ENCODE data around the gene ABHD17C.

ABHD17C gene

GRCh38 chr15:80669663-80670273 is 25.3 kb upstream of the ABHD17C start:
- Histone ChIP-seq H3K36me3 (ENCODE audit: control insufficient read depth, low read depth, low read length) (no peaks in the 10 kb centered on the region), H3K27ac (ENCODE audit: low read length) (no peak overlapping the region), H3K9me3 (ENCODE audit: control insufficient read depth, low read depth, low read length) (no peaks in the 10 kb centered on the region), H3K4me3 (ENCODE audit: low read length) (no peak overlapping the region), H3K9ac (ENCODE audit: low read length) (no peak overlapping the region), H3K27me3 (ENCODE audit: control insufficient read depth, insufficient read depth, low read length) (no peaks in the 10 kb centered on the region), H3K4me1 (ENCODE audit: control insufficient read depth, low read depth, low read length) (peaks cover 9% of the 10 kb centered on the region)

- H3K36me3 ChIP-seq (ENCODE audit: control insufficient read depth, low read depth, low read length): no peaks in the 10 kb centered on the region
- peaks cover 9% of the 10 kb centered on the region for H3K4me1 ChIP-seq (ENCODE audit: control insufficient read depth, low read depth, low read length)
- no peaks in the 10 kb centered on the region for H3K9me3 ChIP-seq (ENCODE audit: control insufficient read depth, low read depth, low read length)
- no peaks in the 10 kb centered on the region for H3K27me3 ChIP-seq (ENCODE audit: control insufficient read depth, insufficient read depth, low read length)
- no peak overlapping the region for H3K27ac ChIP-seq (ENCODE audit: low read length)
- no peak overlapping the region for H3K4me3 ChIP-seq (ENCODE audit: low read length)
- no peak overlapping the region for H3K9ac ChIP-seq (ENCODE audit: low read length)
Measured at GRCh38 chr15:80673561-80674244, 21.4 kb upstream of the ABHD17C start.

- peaks cover 10% of the 10 kb centered on the region for H3K4me1 ChIP-seq (ENCODE audit: control insufficient read depth, low read depth, low read length)
- no peaks in the 10 kb centered on the region for H3K27me3 ChIP-seq (ENCODE audit: control insufficient read depth, insufficient read depth, low read length)
- no peak overlapping the region for H3K9ac ChIP-seq (ENCODE audit: low read length)
- H3K27ac ChIP-seq (ENCODE audit: low read length): no peak overlapping the region
- no peaks in the 10 kb centered on the region for H3K9me3 ChIP-seq (ENCODE audit: control insufficient read depth, low read depth, low read length)
- H3K36me3 ChIP-seq (ENCODE audit: control insufficient read depth, low read depth, low read length): no peaks in the 10 kb centered on the region
- no peak overlapping the region for H3K4me3 ChIP-seq (ENCODE audit: low read length)
Measured at GRCh38 chr15:80674245-80674614, 20.9 kb upstream of the ABHD17C start.

DNA sequence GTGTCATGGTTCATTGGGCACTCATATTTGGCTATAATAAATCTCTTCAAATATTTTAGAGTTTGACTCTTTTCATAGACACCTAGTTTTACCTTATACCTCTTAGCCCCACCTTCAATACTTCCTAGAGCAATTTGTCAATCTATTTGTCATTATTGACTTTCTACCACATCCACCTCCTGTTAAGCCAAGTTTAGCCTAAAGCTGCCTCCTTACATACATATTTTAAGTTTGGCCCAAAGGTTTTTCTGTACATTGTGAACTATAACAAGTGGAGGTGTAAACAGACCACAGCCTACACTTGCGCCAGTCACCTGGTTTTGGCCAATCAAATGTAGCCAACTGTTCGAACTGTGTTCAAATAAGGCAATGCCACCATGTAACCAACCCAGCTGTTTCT is 18.1 kb upstream of the ABHD17C start:
- Histone ChIP-seq H3K36me3 (ENCODE audit: control insufficient read depth, low read depth, low read length) (no peaks in the 10 kb centered on the region), H3K9ac (ENCODE audit: low read length) (no peak overlapping the region), H3K4me3 (ENCODE audit: low read length) (no peak overlapping the region), H3K4me1 (ENCODE audit: control insufficient read depth, low read depth, low read length) (peaks cover 13% of the 10 kb centered on the region), H3K9me3 (ENCODE audit: control insufficient read depth, low read depth, low read length) (no peaks in the 10 kb centered on the region), H3K27me3 (ENCODE audit: control insufficient read depth, insufficient read depth, low read length) (no peaks in the 10 kb centered on the region), H3K27ac (ENCODE audit: low read length) (no peak overlapping the region)

- Histone ChIP-seq H3K9me3 (ENCODE audit: control insufficient read depth, low read depth, low read length) (no peaks in the 10 kb centered on the region), H3K36me3 (ENCODE audit: control insufficient read depth, low read depth, low read length) (no peaks in the 10 kb centered on the region), H3K4me1 (ENCODE audit: control insufficient read depth, low read depth, low read length) (peaks cover 6% of the 10 kb centered on the region), H3K27me3 (ENCODE audit: control insufficient read depth, insufficient read depth, low read length) (no peaks in the 10 kb centered on the region), H3K4me3 (ENCODE audit: low read length) (no peak overlapping the region), H3K27ac (ENCODE audit: low read length) (no peak overlapping the region), H3K9ac (ENCODE audit: low read length) (no peak overlapping the region)
Measured at GRCh38 chr15:80679167-80679803, 15.8 kb upstream of the ABHD17C start.

GRCh38 chr15:80679804-80680175 is 15.3 kb upstream of the ABHD17C start:
- no peak overlapping the region for H3K27ac ChIP-seq (ENCODE audit: low read length)
- H3K4me1 ChIP-seq (ENCODE audit: control insufficient read depth, low read depth, low read length): peaks cover 8% of the 10 kb centered on the region

DNA sequence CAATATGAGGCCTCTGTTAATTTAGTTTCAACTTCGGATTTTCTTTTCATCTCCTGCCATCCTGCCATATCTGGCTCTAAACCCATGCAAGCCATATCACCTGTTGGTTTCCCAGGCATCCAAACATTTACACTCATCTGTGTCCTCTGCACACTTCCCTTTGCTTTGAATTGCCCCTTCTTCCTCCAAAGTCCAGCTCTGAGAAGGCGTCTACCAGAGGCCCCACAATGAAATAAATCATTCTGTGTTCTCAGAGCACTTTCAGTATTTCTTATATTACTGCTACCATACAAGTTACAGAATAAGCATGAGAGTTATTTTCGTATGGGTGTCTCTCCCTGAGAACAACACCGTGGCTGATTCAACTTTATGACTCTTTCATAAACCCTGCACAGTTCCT is 12.9 kb upstream of the ABHD17C start:
- Histone ChIP-seq H3K36me3 (ENCODE audit: control insufficient read depth, low read depth, low read length) (no peaks in the 10 kb centered on the region), H3K27me3 (ENCODE audit: control insufficient read depth, insufficient read depth, low read length) (no peaks in the 10 kb centered on the region), H3K9me3 (ENCODE audit: control insufficient read depth, low read depth, low read length) (no peaks in the 10 kb centered on the region), H3K27ac (ENCODE audit: low read length) (no peak overlapping the region), H3K4me1 (ENCODE audit: control insufficient read depth, low read depth, low read length) (peaks cover 8% of the 10 kb centered on the region), H3K9ac (ENCODE audit: low read length) (no peak overlapping the region), H3K4me3 (ENCODE audit: low read length) (no peak overlapping the region)

More at GRCh38 chr15:80679804-80680175, 15.3 kb upstream of the ABHD17C start:
- H3K27me3 ChIP-seq (ENCODE audit: control insufficient read depth, insufficient read depth, low read length): no peaks in the 10 kb centered on the region
- no peak overlapping the region for H3K4me3 ChIP-seq (ENCODE audit: low read length)
- no peak overlapping the region for H3K9ac ChIP-seq (ENCODE audit: low read length)
- H3K36me3 ChIP-seq (ENCODE audit: control insufficient read depth, low read depth, low read length): no peaks in the 10 kb centered on the region
- no peaks in the 10 kb centered on the region for H3K9me3 ChIP-seq (ENCODE audit: control insufficient read depth, low read depth, low read length)

DNA sequence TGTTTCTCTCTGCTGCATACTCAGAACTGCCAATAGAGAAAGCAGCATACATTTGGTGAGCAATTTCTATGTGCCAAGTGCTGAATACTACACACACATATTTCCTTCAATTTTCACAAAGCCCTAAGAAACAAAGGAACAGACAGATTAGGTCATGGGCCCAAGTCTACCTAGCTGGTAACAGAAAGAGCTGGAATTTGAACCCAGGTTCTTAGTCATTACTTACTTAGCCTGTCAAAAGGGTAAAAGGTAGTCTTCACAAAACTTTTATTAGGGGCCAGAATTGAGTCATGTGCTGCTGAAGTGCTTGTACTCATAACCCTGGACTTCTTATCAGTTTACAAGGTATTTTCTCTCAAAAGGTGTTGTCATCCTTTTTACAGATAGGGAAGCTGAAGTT is 10.4 kb upstream of the ABHD17C start:
- H3K27ac ChIP-seq (ENCODE audit: low read length): no peak overlapping the region
- no peaks in the 10 kb centered on the region for H3K36me3 ChIP-seq (ENCODE audit: control insufficient read depth, low read depth, low read length)
- H3K4me1 ChIP-seq (ENCODE audit: control insufficient read depth, low read depth, low read length): peaks cover 5% of the 10 kb centered on the region
- H3K27me3 ChIP-seq (ENCODE audit: control insufficient read depth, insufficient read depth, low read length): no peaks in the 10 kb centered on the region
- no peak overlapping the region for H3K4me3 ChIP-seq (ENCODE audit: low read length)
- H3K9ac ChIP-seq (ENCODE audit: low read length): no peak overlapping the region
- H3K9me3 ChIP-seq (ENCODE audit: control insufficient read depth, low read depth, low read length): no peaks in the 10 kb centered on the region

DNA sequence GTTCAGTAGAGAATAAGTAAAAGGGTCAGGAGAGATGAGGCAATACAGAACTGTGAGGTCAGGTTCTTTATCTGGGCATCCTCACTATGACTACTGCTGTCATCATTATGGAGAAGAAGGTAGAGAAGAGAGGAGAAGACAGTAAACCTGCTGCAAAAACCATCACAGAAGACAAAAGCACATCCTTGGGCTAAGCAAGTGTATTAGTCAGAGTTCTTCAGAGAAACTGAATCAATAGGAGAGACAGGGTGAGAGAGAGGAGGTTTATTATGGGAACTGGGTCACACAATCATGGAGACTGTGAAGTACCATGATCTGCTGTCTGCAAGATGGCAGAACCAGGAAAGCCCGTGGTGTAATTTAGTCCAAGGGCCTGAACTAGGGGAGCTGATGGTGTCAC is 9.5 kb upstream of the ABHD17C start:
- Histone ChIP-seq H3K4me3 (ENCODE audit: low read length) (no peak overlapping the region), H3K4me1 (ENCODE audit: control insufficient read depth, low read depth, low read length) (peaks cover 5% of the 10 kb centered on the region), H3K9me3 (ENCODE audit: control insufficient read depth, low read depth, low read length) (no peaks in the 10 kb centered on the region), H3K27me3 (ENCODE audit: control insufficient read depth, insufficient read depth, low read length) (no peaks in the 10 kb centered on the region), H3K36me3 (ENCODE audit: control insufficient read depth, low read depth, low read length) (no peaks in the 10 kb centered on the region), H3K27ac (ENCODE audit: low read length) (no peak overlapping the region), H3K9ac (ENCODE audit: low read length) (no peak overlapping the region)

- Histone ChIP-seq H3K27me3 (ENCODE audit: control insufficient read depth, insufficient read depth, low read length) (peaks cover 7% of the 10 kb centered on the region), H3K4me3 (ENCODE audit: low read length) (no peak overlapping the region), H3K9ac (ENCODE audit: low read length) (no peak overlapping the region), H3K4me1 (ENCODE audit: control insufficient read depth, low read depth, low read length) (peaks cover 6% of the 10 kb centered on the region), H3K9me3 (ENCODE audit: control insufficient read depth, low read depth, low read length) (no peaks in the 10 kb centered on the region), H3K36me3 (ENCODE audit: control insufficient read depth, low read depth, low read length) (no peaks in the 10 kb centered on the region), H3K27ac (ENCODE audit: low read length) (no peak overlapping the region)
Measured at GRCh38 chr15:80689294-80689693, 5.8 kb upstream of the ABHD17C start.

DNA sequence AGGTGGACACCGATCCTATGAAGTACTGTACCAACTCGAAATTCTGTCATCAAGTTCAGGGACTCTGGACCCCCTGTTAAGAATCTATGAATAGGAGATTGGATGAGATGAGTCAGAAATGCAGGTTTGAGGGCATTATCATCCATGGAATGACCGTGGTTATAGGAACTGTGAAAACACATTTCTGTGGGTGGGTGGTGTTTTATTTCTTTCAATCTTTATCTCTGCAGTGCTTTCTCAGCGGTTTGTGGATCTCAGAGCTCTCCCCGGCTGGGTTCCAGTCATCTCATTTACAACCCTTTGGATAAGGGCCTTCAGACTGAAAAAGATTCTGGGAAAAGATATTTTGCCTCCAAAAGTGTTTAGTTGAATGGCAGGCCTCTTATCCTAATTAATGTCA is 5.4 kb upstream of the ABHD17C start:
- Histone ChIP-seq H3K27ac (ENCODE audit: low read length) (no peak overlapping the region), H3K36me3 (ENCODE audit: control insufficient read depth, low read depth, low read length) (no peaks in the 10 kb centered on the region), H3K9me3 (ENCODE audit: control insufficient read depth, low read depth, low read length) (no peaks in the 10 kb centered on the region)

DNA sequence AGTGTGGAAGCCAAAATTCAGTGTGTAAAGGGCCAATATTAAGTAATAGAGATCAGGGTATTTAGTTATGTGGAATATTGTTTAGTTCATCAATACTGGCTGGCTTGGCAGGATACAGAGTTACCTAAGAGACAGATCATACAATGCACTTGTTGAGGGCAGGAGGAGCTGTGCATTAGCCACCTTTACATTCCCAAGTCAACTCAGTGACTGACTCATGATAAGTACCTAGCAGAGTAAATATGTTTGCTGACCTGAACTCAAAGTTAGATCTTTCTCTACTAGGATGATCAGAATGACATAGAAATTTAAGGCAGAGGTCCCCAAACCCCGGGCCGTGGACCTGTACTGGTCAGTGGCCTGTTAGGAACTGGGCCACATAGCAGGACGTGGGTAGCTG is 3.5 kb upstream of the ABHD17C start:
- peaks cover 20% of the 10 kb centered on the region for H3K27me3 ChIP-seq (ENCODE audit: control insufficient read depth, insufficient read depth, low read length)
- peaks cover 9% of the 10 kb centered on the region for H3K4me1 ChIP-seq (ENCODE audit: control insufficient read depth, low read depth, low read length)
- no peak overlapping the region for H3K27ac ChIP-seq (ENCODE audit: low read length)
- no peak overlapping the region for H3K4me3 ChIP-seq (ENCODE audit: low read length)
- no peaks in the 10 kb centered on the region for H3K9me3 ChIP-seq (ENCODE audit: control insufficient read depth, low read depth, low read length)
- no peaks in the 10 kb centered on the region for H3K36me3 ChIP-seq (ENCODE audit: control insufficient read depth, low read depth, low read length)
- no peak overlapping the region for H3K9ac ChIP-seq (ENCODE audit: low read length)

More for the DNA sequence above, 5.4 kb upstream of the ABHD17C start:
- no peak overlapping the region for H3K4me3 ChIP-seq (ENCODE audit: low read length)
- no peak overlapping the region for H3K9ac ChIP-seq (ENCODE audit: low read length)
- peaks cover 4% of the 10 kb centered on the region for H3K4me1 ChIP-seq (ENCODE audit: control insufficient read depth, low read depth, low read length)
- H3K27me3 ChIP-seq (ENCODE audit: control insufficient read depth, insufficient read depth, low read length): peaks cover 11% of the 10 kb centered on the region
